NCI-H1436 treated with DMSO at 0.1 percent for 48 hours (cell line): ENCODE measurements around the gene PRLR.

ENCODE experiments used
- DNase-seq: peaks from one replicate; lab custom pipeline; 2025; lab: John Stamatoyannopoulos, UW

The PRLR gene

DNA sequence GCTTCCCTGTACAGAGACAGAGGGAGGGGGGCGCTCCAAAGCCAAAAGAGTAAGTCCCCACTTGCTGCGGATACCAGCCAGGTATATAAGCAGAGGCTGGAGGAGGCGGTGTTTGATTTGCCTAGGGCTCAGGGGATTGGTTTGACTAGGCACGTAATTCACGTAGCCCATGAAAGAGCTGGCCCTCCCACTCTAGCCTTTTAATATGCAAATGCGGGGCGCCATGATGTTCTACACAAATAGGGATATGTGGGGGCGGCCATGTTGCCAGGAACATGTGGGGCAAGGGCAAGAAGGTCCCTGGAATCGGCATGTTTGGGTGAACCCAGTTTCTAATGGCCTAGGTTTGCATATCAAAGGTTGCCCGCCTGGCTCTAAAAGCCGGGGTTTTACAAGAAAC, 3.3 kb upstream of the PRLR start:
- DNase-seq: no peak

GRCh38 chr5:35233121-35233520, 2.8 kb upstream of the PRLR start:
- no peak for DNase-seq

GRCh38 chr5:35232124-35232523, 1.8 kb upstream of the PRLR start:
- DNase-seq: no peak

GRCh38 chr5:35229076-35230037, 930 bp downstream of the PRLR start:
- no peak for DNase-seq

GRCh38 chr5:35228310-35228709, 2.0 kb downstream of the PRLR start:
- DNase-seq: no peak

DNA sequence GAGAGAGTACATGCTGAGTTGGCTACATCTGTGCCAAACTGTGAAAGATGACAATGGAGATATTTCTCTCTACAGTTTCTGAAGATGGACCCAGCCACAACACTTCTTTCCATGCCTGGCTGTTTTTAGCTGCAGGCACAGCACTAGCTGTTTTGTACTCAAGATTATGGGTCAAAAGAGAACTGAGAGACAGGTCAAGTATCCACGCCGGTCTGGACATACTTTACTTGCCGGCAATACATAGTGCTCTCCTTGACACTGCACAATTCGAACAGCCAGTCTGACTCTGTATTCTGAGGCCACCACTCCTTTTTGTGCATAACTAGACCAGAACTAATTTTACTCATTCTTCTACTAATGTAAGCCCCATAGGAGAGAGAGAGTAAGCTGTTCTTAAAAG, 2.6 kb downstream of the PRLR start:
- DNase-seq: no peak

GRCh38 chr5:35223787-35224395, 6.4 kb downstream of the PRLR start:
- DNase-seq: no peak

GRCh38 chr5:35220967-35221366, 9.3 kb downstream of the PRLR start:
- no peak for DNase-seq

- no peak for DNase-seq
Observed at GRCh38 chr5:35218981-35219380, 11.3 kb downstream of the PRLR start.

- DNase-seq: no peak
Observed at GRCh38 chr5:35214051-35214450, 16.2 kb downstream of the PRLR start.

GRCh38 chr5:35213608-35214007, 16.7 kb downstream of the PRLR start:
- DNase-seq: no peak

DNA sequence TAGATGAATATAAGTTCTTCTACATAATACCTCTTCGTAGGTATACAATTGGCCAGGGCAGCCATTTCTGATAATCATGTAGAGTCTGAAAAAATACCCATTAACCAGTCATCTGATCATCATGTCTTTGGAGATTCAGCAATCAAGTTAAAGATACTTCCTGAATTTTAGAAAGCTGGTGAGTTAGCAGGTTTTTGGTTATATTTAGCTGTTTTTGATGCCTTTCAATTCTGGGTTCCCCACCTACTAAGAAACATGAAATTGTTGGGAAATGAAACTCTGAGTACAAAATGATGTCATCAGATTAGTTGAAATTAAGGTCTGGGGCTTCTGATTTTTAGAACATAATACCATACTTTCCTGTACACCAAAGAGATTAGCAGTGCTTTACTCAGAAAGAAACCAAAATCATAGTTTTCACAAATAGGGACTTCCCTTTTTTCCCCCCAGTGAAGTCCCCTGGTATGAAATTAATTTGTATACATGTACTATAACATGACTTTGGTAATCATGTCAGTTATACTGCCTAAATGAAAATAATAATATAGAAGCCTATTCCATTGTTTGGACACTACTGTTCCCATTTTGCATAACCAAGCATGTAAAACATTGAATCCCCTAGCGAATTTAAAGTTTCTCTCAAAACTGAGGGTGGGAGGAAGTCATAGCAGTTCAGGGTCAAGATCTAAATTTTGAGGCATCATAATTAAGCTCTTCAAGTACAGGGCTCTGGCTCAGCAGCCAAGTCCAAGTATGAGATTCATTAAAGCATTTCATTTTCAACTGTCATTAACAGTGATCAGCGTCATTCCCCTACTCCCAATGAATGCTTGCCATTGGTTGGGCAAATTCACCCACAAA, 17.9 kb downstream of the PRLR start:
- DNase-seq: no peak

DNA sequence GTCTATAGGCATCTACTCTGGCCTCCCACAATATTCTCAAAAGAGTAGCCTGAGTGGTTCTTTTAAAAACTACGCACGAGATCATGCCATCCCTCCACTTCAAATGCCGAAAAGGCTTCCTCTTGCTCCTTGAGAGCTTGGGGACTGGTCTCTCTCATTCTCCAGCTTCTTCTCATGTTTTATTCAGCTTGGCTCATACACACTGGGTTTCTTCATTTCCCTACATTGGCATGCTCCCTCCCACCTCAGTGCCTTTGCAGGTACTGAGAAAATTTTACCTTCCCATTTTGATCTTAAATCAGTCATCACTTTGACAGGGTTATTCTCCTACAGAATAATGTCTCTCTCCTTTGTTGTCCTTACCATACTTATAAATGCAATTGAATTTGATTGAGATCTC, 20.4 kb downstream of the PRLR start:
- DNase-seq: no peak

GRCh38 chr5:35205606-35206005, 24.7 kb downstream of the PRLR start:
- no peak for DNase-seq

- DNase-seq: no peak
Observed at GRCh38 chr5:35205186-35205585, 25.1 kb downstream of the PRLR start.

- DNase-seq: no peak
Observed at GRCh38 chr5:35203403-35203802, 26.9 kb downstream of the PRLR start.

DNA sequence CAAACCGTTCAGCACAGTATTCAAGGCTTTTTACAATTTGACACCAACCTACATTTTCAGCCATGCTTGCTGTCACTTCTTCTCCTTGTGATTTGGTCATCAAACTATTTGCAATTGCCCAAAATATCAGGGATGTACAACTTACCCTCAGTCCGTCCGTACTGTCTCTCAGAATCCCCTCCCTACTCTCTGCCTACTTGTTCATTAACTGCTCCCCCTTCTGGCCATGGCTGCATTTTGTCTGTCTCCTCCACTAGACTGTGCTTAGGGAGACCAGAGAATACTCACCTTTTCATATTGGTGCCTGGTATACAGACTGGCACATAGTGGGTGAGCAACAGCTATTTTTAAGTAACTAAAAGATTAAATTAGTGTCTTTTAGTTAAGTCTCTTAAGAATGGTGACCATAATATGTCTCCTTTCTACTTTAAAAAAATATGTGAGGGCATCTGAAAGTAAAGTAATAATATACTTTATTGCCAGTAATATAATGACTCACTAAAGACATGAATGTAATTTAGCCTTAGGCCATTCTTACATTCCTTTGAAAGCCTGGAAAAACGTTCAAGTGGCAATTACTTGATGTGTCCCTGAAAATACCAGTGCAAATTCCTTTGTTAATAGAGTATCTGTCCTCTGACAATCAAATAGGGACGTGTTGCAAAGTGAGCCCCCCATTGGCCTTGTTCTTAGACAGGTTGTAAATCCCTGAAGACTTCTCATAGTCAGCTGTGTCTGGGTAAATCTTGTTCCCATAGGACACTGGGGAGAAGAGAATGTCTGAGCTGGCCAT, 27.8 kb downstream of the PRLR start:
- DNase-seq: no peak

DNA sequence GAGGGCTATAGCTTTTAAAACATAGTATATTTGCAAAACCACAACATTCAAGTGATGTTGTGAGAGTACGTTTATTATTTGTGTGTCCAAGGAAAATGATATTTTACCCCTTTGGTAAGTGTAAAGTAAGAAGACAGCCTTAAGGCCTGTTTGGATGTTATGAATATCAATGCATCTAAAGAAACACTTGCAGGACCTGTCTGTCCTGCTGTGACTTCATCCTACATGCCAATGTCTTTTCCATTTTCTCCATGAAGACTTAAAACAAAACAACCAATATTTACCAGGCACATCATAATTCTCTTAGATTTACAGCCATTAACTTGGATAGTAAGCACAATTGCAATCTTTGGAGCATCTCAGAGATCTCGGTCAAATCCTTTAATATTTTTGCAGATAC, 29.0 kb downstream of the PRLR start:
- no peak for DNase-seq

- DNase-seq: no peak
Observed at GRCh38 chr5:35199886-35200285, 30.4 kb downstream of the PRLR start.

DNA sequence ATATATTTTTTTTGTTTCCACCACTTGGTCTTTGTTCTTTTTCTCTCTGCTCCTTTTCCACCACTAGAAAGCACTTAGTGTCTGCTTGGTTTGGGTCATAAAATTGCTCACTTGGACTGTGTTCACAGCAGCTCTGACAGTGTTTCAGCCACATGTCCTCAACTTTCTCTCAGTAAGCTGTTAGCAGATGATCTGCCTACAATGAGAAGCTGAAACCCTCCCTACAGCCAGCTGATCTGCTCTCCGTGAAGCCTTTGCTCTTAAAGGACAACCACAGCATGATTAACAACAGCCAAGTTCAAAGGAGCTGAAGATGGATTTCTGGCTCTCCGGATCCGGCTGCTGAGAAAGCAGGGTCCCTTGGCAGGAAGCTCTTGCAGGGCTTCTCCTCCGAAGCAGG, 31.6 kb downstream of the PRLR start:
- DNase-seq: no peak

DNA sequence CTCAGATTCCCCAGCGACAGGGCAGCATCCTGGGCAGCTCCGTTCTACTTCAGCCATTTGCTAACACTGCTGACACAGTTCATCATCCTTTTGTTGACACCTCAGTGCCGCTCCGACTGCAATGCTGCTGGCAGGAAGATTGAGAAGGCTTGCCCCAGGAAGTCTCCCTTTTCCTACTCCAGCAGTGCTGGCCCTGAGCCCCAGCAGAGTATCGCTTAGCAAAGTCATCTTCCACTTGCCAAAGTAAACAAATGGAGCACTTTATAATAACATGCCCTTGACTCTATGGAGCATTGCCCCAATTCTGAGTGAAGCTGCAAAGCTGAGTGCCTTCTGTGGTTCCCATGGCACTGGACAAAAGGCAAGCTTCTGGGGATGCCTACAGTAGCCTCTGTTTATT, 32.2 kb downstream of the PRLR start:
- DNase-seq: no peak

- no peak for DNase-seq
Observed at GRCh38 chr5:35197351-35197750, 32.9 kb downstream of the PRLR start.
